ENCODE measurements around the gene PLAAT2.
"Not testable (repeated sequence)": the region's sequence is repeated elsewhere in the genome, so short reads cannot be mapped to it uniquely, and the experiment has no call there.

PLAAT2 gene

GRCh38 chr11:63581224-63581623 lies 18.0 kb upstream of the PLAAT2 start:
- not testable (repeated sequence) for H3K4me3 ChIP-seq (ENCODE audit: insufficient read depth, low read depth, low read length)
- WGBS, 2 experiments, result 95 to 96% methylated on average over 7 of the region's 7 CpGs

DNA sequence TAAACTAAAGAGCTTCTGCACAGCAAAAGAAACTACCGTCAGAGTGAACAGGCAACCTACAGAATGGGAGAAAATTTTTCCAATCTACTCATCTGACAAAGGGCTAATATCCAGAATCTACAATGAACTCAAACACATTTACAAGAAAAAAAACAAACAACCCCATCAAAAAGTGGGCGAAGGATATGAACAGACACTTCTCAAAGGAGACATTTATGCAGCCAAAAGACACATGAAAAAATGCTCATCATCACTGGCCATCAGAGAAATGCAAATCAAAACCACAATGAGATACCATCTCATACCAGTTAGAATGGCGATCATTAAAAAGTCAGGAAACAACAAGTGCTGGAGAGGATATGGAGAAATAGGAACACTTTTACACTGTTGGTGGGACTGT lies 15.7 kb upstream of the PLAAT2 start:
- not testable (repeated sequence) for H3K4me1 ChIP-seq (ENCODE audit: control insufficient read depth, insufficient read depth, low read length); H3K27me3 ChIP-seq (ENCODE audit: control insufficient read depth, insufficient read depth, low read length, poor library complexity, severe bottlenecking); H3K27ac ChIP-seq (ENCODE audit: insufficient read depth, low read depth, low read length, poor library complexity, severe bottlenecking); H3K4me3 ChIP-seq (ENCODE audit: insufficient read depth, low read depth, low read length); H3K9me3 ChIP-seq (ENCODE audit: control insufficient read depth, low read length); H3K36me3 ChIP-seq (ENCODE audit: control insufficient read depth, insufficient read depth, low read length)
- WGBS, 2 experiments, result 100% methylated on average over 1 of the region's 3 CpGs

More at GRCh38 chr11:63581224-63581623, 18.0 kb upstream of the PLAAT2 start:
- not testable (repeated sequence) for H3K36me3 ChIP-seq (ENCODE audit: control insufficient read depth, insufficient read depth, low read length); H3K27ac ChIP-seq (ENCODE audit: insufficient read depth, low read depth, low read length, poor library complexity, severe bottlenecking); H3K9me3 ChIP-seq (ENCODE audit: control insufficient read depth, low read length); H3K4me1 ChIP-seq (ENCODE audit: control insufficient read depth, insufficient read depth, low read length); H3K27me3 ChIP-seq (ENCODE audit: control insufficient read depth, insufficient read depth, low read length, poor library complexity, severe bottlenecking)

GRCh38 chr11:63574856-63575602 lies 11.8 kb upstream of the PLAAT2 start:
- H3K4me3 ChIP-seq (ENCODE audit: insufficient read depth, low read depth, low read length), result no peak overlapping the region
- WGBS, 2 experiments, result 92 to 94% methylated on average over 10 of the region's 10 CpGs
- H3K9me3 ChIP-seq (ENCODE audit: control insufficient read depth, low read length), result no peaks in the 10 kb centered on the region
- H3K27ac ChIP-seq (ENCODE audit: insufficient read depth, low read depth, low read length, poor library complexity, severe bottlenecking), result no peak overlapping the region
- no peaks in the 10 kb centered on the region for H3K4me1 ChIP-seq (ENCODE audit: control insufficient read depth, insufficient read depth, low read length)
- no peaks in the 10 kb centered on the region for H3K27me3 ChIP-seq (ENCODE audit: control insufficient read depth, insufficient read depth, low read length, poor library complexity, severe bottlenecking)
- H3K36me3 ChIP-seq (ENCODE audit: control insufficient read depth, insufficient read depth, low read length), result no peaks in the 10 kb centered on the region

- no peak overlapping the region for H3K4me3 ChIP-seq (ENCODE audit: insufficient read depth, low read depth, low read length)
- WGBS, 2 experiments, result 91 to 92% methylated on average over 15 of the region's 15 CpGs
- H3K36me3 ChIP-seq (ENCODE audit: control insufficient read depth, insufficient read depth, low read length), result no peaks in the 10 kb centered on the region
- no peaks in the 10 kb centered on the region for H3K27me3 ChIP-seq (ENCODE audit: control insufficient read depth, insufficient read depth, low read length, poor library complexity, severe bottlenecking)
- no peak overlapping the region for H3K27ac ChIP-seq (ENCODE audit: insufficient read depth, low read depth, low read length, poor library complexity, severe bottlenecking)
- H3K9me3 ChIP-seq (ENCODE audit: control insufficient read depth, low read length), result no peaks in the 10 kb centered on the region
- H3K4me1 ChIP-seq (ENCODE audit: control insufficient read depth, insufficient read depth, low read length), result no peaks in the 10 kb centered on the region
Observed at GRCh38 chr11:63573881-63574855, 11.0 kb upstream of the PLAAT2 start.

- no peaks in the 10 kb centered on the region for H3K27me3 ChIP-seq (ENCODE audit: control insufficient read depth, insufficient read depth, low read length, poor library complexity, severe bottlenecking)
- WGBS, 2 experiments, result 71 to 72% methylated on average over 3 of the region's 3 CpGs
Observed at GRCh38 chr11:63572026-63572688, 9.0 kb upstream of the PLAAT2 start.

DNA sequence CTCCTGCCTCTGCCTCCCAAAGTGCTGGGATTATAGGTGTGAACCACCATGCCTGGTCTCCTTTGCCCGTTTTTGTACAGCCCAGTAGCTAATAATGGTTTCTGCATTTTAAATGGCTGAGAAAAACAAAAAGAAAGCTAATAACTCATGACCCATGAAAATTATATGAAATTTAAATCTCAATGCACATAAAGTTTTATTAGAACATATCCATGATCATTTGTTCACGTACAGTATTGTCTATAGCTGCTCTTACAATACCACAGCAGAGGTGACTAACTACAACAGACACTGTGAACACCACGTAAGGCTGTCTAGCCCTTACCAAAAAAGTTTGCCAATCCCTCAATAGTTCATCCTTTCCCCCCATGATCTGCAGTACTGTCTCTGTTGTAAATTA lies 6.4 kb upstream of the PLAAT2 start:
- no peaks in the 10 kb centered on the region for H3K4me1 ChIP-seq (ENCODE audit: control insufficient read depth, insufficient read depth, low read length)

More at GRCh38 chr11:63572026-63572688, 9.0 kb upstream of the PLAAT2 start:
- Histone ChIP-seq H3K27ac (ENCODE audit: insufficient read depth, low read depth, low read length, poor library complexity, severe bottlenecking) (no peak overlapping the region), H3K36me3 (ENCODE audit: control insufficient read depth, insufficient read depth, low read length) (no peaks in the 10 kb centered on the region), H3K9me3 (ENCODE audit: control insufficient read depth, low read length) (no peaks in the 10 kb centered on the region), H3K4me3 (ENCODE audit: insufficient read depth, low read depth, low read length) (no peak overlapping the region), H3K4me1 (ENCODE audit: control insufficient read depth, insufficient read depth, low read length) (no peaks in the 10 kb centered on the region)

GRCh38 chr11:63567044-63567840 lies 4.1 kb upstream of the PLAAT2 start:
- H3K4me1 ChIP-seq (ENCODE audit: control insufficient read depth, insufficient read depth, low read length), result no peaks in the 10 kb centered on the region
- no peak overlapping the region for H3K4me3 ChIP-seq (ENCODE audit: insufficient read depth, low read depth, low read length)
- 82 to 85% methylated on average over 5 of the region's 5 CpGs for WGBS, 2 experiments
- H3K9me3 ChIP-seq (ENCODE audit: control insufficient read depth, low read length), result no peaks in the 10 kb centered on the region
- no peak overlapping the region for H3K27ac ChIP-seq (ENCODE audit: insufficient read depth, low read depth, low read length, poor library complexity, severe bottlenecking)
- no peaks in the 10 kb centered on the region for H3K27me3 ChIP-seq (ENCODE audit: control insufficient read depth, insufficient read depth, low read length, poor library complexity, severe bottlenecking)
- no peaks in the 10 kb centered on the region for H3K36me3 ChIP-seq (ENCODE audit: control insufficient read depth, insufficient read depth, low read length)

More for the DNA sequence above, 6.4 kb upstream of the PLAAT2 start:
- Histone ChIP-seq H3K36me3 (ENCODE audit: control insufficient read depth, insufficient read depth, low read length) (no peaks in the 10 kb centered on the region), H3K27ac (ENCODE audit: insufficient read depth, low read depth, low read length, poor library complexity, severe bottlenecking) (no peak overlapping the region), H3K9me3 (ENCODE audit: control insufficient read depth, low read length) (no peaks in the 10 kb centered on the region), H3K27me3 (ENCODE audit: control insufficient read depth, insufficient read depth, low read length, poor library complexity, severe bottlenecking) (no peaks in the 10 kb centered on the region), H3K4me3 (ENCODE audit: insufficient read depth, low read depth, low read length) (no peak overlapping the region)
- WGBS, 2 experiments, result 87 to 96% methylated on average over 3 of the region's 3 CpGs

- no peaks in the 10 kb centered on the region for H3K36me3 ChIP-seq (ENCODE audit: control insufficient read depth, insufficient read depth, low read length)
- no peak overlapping the region for H3K4me3 ChIP-seq (ENCODE audit: insufficient read depth, low read depth, low read length)
- no peak overlapping the region for H3K27ac ChIP-seq (ENCODE audit: insufficient read depth, low read depth, low read length, poor library complexity, severe bottlenecking)
- H3K9me3 ChIP-seq (ENCODE audit: control insufficient read depth, low read length), result no peaks in the 10 kb centered on the region
- no peaks in the 10 kb centered on the region for H3K27me3 ChIP-seq (ENCODE audit: control insufficient read depth, insufficient read depth, low read length, poor library complexity, severe bottlenecking)
- 95% methylated on average over 3 to 4 of the region's 4 CpGs for WGBS, 2 experiments
- H3K4me1 ChIP-seq (ENCODE audit: control insufficient read depth, insufficient read depth, low read length), result no peaks in the 10 kb centered on the region
Observed at GRCh38 chr11:63564784-63565350, 1.7 kb upstream of the PLAAT2 start.

GRCh38 chr11:63564056-63564774 lies 1.0 kb upstream of the PLAAT2 start:
- Histone ChIP-seq H3K4me1 (ENCODE audit: control insufficient read depth, insufficient read depth, low read length) (no peaks in the 10 kb centered on the region), H3K27ac (ENCODE audit: insufficient read depth, low read depth, low read length, poor library complexity, severe bottlenecking) (no peak overlapping the region), H3K36me3 (ENCODE audit: control insufficient read depth, insufficient read depth, low read length) (no peaks in the 10 kb centered on the region), H3K4me3 (ENCODE audit: insufficient read depth, low read depth, low read length) (no peak overlapping the region), H3K27me3 (ENCODE audit: control insufficient read depth, insufficient read depth, low read length, poor library complexity, severe bottlenecking) (no peaks in the 10 kb centered on the region), H3K9me3 (ENCODE audit: control insufficient read depth, low read length) (no peaks in the 10 kb centered on the region)
- WGBS, 2 experiments, result 88 to 95% methylated on average over 6 to 7 of the region's 7 CpGs

Data from ectodermal cell (in vitro differentiated cells).